ENCODE measurements around the gene IL19. TPM values are rescaled to one million over a fixed set of nuclear protein-coding genes. Genes with fewer than 3 reads are reported as not detected.

Gene IL19
- total and polyA plus RNA-seq, 9 of the 15 experiments (the other 6 are each of a cell fraction or from before 2014, with no cell fraction given) = not detected

GRCh38 chr1:206797534-206798383 is 27.2 kb downstream of the IL19 start (continued):
- TF ChIP-seq, protein P1, sequence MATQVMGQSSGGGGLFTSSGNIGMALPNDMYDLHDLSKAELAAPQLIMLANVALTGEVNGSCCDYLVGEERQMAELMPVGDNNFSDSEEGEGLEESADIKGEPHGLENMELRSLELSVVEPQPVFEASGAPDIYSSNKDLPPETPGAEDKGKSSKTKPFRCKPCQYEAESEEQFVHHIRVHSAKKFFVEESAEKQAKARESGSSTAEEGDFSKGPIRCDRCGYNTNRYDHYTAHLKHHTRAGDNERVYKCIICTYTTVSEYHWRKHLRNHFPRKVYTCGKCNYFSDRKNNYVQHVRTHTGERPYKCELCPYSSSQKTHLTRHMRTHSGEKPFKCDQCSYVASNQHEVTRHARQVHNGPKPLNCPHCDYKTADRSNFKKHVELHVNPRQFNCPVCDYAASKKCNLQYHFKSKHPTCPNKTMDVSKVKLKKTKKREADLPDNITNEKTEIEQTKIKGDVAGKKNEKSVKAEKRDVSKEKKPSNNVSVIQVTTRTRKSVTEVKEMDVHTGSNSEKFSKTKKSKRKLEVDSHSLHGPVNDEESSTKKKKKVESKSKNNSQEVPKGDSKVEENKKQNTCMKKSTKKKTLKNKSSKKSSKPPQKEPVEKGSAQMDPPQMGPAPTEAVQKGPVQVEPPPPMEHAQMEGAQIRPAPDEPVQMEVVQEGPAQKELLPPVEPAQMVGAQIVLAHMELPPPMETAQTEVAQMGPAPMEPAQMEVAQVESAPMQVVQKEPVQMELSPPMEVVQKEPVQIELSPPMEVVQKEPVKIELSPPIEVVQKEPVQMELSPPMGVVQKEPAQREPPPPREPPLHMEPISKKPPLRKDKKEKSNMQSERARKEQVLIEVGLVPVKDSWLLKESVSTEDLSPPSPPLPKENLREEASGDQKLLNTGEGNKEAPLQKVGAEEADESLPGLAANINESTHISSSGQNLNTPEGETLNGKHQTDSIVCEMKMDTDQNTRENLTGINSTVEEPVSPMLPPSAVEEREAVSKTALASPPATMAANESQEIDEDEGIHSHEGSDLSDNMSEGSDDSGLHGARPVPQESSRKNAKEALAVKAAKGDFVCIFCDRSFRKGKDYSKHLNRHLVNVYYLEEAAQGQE (IDR thresholded peaks at IDR 0.05; ENCODE audit: borderline replicate concordance) = 0 out of 2 replicates have a peak, but pooled peaks have one; percentile 3
- TF ChIP-seq, protein P1 (CRISPR knock-in tag; IDR thresholded peaks at IDR 0.05; ENCODE audit: low read depth) = no peak
- TF ChIP-seq CREBBP (IDR thresholded peaks at IDR 0.05; ENCODE audit: low read depth, low read length) = no peak
- peak; percentile 37 to 66 for TF ChIP-seq RAD21 (CRISPR knock-in tag; conservative IDR thresholded peaks at IDR 0.05 in 1 of 2, IDR thresholded peaks at IDR 0.05 in 1 of 2)
- TF ChIP-seq, protein P2, sequence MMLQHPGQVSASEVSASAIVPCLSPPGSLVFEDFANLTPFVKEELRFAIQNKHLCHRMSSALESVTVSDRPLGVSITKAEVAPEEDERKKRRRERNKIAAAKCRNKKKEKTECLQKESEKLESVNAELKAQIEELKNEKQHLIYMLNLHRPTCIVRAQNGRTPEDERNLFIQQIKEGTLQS (IDR thresholded peaks at IDR 0.05) = 0 out of 2 replicates have a peak, but pooled peaks have one; percentile 27
- TF ChIP-seq, protein P2 (CRISPR knock-in tag; conservative IDR thresholded peaks at IDR 0.05) = no peak
- no peak for TF ChIP-seq ARNT (IDR thresholded peaks at IDR 0.05)
- TF ChIP-seq CBX8 (IDR thresholded peaks at IDR 0.05; ENCODE audit: borderline replicate concordance, extremely low read depth, low read depth, low read length, poor library complexity, severe bottlenecking) = no peak
- TF ChIP-seq, protein P3, sequence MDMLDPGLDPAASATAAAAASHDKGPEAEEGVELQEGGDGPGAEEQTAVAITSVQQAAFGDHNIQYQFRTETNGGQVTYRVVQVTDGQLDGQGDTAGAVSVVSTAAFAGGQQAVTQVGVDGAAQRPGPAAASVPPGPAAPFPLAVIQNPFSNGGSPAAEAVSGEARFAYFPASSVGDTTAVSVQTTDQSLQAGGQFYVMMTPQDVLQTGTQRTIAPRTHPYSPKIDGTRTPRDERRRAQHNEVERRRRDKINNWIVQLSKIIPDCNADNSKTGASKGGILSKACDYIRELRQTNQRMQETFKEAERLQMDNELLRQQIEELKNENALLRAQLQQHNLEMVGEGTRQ (CRISPR knock-in tag; IDR thresholded peaks at IDR 0.05) = peak; percentile 46
- TF ChIP-seq, protein P4, sequence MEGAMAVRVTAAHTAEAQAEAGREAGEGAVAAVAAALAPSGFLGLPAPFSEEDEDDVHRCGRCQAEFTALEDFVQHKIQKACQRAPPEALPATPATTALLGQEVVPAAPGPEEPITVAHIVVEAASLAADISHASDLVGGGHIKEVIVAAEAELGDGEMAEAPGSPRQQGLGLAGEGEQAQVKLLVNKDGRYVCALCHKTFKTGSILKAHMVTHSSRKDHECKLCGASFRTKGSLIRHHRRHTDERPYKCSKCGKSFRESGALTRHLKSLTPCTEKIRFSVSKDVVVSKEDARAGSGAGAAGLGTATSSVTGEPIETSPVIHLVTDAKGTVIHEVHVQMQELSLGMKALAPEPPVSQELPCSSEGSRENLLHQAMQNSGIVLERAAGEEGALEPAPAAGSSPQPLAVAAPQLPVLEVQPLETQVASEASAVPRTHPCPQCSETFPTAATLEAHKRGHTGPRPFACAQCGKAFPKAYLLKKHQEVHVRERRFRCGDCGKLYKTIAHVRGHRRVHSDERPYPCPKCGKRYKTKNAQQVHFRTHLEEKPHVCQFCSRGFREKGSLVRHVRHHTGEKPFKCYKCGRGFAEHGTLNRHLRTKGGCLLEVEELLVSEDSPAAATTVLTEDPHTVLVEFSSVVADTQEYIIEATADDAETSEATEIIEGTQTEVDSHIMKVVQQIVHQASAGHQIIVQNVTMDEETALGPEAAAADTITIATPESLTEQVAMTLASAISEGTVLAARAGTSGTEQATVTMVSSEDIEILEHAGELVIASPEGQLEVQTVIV (CRISPR knock-in tag; IDR thresholded peaks at IDR 0.05; ENCODE audit: borderline replicate concordance) = no peak
- no peak for TF ChIP-seq ZNF324 (CRISPR knock-in tag; IDR thresholded peaks at IDR 0.05)
- no peak for TF ChIP-seq ZNF707 (CRISPR knock-in tag; conservative IDR thresholded peaks at IDR 0.05)
- TF ChIP-seq KLF16 (IDR thresholded peaks at IDR 0.05) = 0 out of 2 replicates have a peak, but pooled peaks have one; percentile 24
- peak; percentile 98 for TF ChIP-seq ZBTB17 (CRISPR knock-in tag; IDR thresholded peaks at IDR 0.05)

Measured in K562 (cell line).